Epithelial cell of proximal tubule (primary cell): ENCODE data around the gene POU2F2. TPM values are rescaled to one million over a fixed set of nuclear protein-coding genes. Genes with fewer than 3 reads are reported as not detected.
A peak's percentile ranks its signal among the peaks of the same experiment; 100 is the strongest.

Source experiments
- DNase-seq: peaks from one replicate; pipeline ENCODE4 v3.0.0-alpha.2; 2011; ENCODE audit warnings: low read depth
- H3K4me3 ChIP-seq: 2 replicates; pipeline ENCODE4 v1.5.1; 2011; ENCODE audit warnings: low read depth, mild to moderate bottlenecking, low read length
- total RNA-seq: library from RNA; depleted of rRNA; stranded (reverse); fragments of >200 nt; gene quantifications from 2 replicates; pipeline ENCODE4 v1.2.3, GENCODE V29; 2015
- TF ChIP-seq, protein P1 (sequence below): conservative IDR thresholded peaks from 2 replicates; pipeline ENCODE4 v1.5.1; 2012; ENCODE audit warnings: low read depth, mild to moderate bottlenecking, low read length

POU2F2 gene
- total RNA-seq, 1 donor from 2014 or later: 0.46 TPM

DNA sequence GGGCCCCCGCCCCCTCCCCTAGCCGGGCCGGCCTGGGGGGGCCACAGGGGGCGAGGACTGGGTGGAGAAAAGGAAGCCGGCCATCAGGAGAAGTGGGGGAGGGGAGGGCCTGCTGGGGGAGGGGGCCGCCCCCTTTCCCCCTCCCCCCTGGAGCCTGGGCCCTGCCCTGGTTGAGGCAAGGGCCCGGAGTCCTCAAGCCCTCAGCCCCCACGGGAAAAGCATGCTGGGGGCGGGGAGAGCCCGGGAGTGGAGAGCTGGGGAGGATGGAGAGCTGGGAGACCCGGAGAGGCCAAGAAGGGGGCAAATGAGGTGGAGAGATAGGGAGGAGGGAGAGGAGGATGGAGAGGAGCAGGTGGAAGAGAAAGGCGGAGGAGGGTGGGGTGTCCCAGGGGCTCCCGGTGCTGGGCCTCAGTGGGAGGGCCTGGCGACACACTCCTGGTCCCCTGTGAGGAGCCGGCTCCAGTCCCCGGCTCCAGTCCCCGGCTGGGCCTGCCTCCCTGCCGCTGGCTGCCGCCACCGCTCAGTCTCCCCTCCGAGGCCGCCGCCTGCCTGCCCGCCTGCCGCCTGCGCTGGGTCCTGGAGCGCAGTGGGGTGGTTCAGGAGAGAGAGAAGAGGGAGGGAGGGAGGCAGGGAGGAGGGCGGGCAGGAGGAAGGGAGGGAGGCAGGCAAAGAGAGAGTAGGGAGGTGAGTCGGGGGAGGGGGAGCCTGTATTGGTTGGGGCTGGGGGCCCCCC is 62.5 kb downstream of the POU2F2 start, which contains the start of gene GRIK5:
Gene GRIK5 (minus strand): TSS at position 588 of the 733 bp plus-strand sequence. CDS start 4,436 bp downstream, outside the sequence.
- TF ChIP-seq, protein P1, sequence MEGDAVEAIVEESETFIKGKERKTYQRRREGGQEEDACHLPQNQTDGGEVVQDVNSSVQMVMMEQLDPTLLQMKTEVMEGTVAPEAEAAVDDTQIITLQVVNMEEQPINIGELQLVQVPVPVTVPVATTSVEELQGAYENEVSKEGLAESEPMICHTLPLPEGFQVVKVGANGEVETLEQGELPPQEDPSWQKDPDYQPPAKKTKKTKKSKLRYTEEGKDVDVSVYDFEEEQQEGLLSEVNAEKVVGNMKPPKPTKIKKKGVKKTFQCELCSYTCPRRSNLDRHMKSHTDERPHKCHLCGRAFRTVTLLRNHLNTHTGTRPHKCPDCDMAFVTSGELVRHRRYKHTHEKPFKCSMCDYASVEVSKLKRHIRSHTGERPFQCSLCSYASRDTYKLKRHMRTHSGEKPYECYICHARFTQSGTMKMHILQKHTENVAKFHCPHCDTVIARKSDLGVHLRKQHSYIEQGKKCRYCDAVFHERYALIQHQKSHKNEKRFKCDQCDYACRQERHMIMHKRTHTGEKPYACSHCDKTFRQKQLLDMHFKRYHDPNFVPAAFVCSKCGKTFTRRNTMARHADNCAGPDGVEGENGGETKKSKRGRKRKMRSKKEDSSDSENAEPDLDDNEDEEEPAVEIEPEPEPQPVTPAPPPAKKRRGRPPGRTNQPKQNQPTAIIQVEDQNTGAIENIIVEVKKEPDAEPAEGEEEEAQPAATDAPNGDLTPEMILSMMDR: no peak
- peak within 1 kb of the TSS; percentile 45 for H3K4me3 ChIP-seq

DNA sequence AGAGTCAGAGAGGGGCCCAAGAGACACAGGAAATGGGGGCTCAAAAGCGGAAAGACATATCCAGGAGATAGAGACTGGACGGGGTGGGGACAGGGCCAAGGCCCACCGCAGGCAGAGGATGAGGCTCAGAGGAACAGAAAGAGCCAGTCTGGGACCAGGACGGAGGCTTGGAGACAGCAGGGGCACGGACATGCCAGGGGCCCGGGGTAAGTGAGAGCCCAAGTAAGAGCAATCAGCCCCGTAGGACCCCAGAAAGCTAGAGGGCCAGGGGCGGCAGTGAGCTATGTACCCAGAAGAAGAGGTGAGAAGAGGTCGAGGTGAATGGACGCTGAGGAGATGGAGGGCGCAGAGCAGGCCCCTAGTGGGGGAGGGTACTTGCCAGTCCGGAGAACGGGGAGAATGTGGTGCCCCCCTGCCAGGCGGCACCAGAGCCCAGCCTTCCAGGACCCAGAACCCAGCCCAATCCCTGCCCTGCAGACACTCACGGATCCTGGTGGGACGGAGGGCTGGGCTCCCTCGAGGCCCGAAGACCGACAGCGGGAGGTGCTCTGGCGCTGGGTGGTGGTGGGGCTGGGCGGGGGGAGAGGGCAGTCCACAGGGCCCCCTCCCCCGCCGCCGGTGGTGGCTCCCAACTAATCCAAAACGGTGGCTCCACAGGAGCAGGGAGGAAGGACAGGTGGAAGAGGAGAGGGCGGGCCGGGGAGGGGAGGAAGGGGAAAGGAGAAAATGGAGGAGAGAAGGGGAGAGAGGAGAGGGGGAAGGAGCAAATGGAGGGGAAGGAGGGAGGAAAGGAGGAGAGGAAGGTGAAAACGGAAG is 63.3 kb downstream of the POU2F2 start:
- peak overlapping the region; percentile 45 for H3K4me3 ChIP-seq
- TF ChIP-seq, protein P1: no peak
- DNase-seq: no peak

More for the DNA sequence above, 62.5 kb downstream of the POU2F2 start, which contains the start of gene GRIK5:
- DNase-seq: no peak

DNA sequence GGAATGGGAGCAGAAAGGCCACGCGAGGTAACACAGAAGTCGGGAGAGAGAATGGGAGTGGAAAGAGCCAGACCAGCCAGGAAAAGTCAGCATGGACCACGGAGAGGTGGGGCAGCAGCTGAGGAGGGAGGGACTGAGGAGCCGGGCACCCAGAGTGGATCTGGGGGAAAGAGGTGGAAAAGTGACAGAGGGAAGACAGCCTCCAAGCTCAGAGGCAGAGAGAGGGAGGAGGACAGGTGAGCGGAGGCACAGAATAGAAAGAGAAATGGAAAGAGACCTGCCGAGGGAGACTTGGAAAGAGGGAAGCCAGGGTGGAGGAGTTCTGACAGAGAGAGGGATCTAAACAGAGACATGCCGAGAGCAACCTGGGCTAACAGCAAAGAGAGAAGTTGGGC is 63.9 kb downstream of the POU2F2 start:
- H3K4me3 ChIP-seq: peak overlapping the region; percentile 45
- TF ChIP-seq, protein P1: no peak
- no peak for DNase-seq

DNA sequence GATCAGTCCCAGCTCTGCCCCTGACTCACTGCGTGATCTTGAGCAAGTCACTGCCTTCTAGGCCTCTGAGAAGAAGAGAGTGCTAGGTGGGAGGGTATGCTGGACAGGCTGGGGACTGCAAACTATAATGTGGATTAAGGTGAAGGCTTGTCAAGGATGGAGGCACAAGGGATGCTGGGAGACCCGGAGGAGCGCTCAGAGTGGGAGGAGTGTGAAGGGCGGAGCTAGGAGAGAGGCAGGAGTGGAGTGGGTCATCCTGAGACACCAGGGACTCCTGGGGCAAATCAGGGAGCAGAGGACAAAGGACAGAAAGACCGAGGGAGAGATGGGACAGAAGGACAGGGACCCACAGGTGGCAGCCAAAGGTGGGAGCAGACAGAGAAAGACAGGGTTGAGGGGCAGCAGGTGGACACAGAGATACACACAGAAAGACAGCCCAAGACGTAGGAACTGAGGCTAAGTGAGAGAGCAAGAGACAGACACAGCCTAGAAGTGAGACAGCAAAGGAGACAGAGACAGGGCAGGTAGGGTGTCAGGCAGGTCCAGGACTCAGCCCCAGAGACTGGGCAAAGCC is 64.8 kb downstream of the POU2F2 start:
- H3K4me3 ChIP-seq: no peak overlapping the region
- TF ChIP-seq, protein P1: no peak
- no peak for DNase-seq

DNA sequence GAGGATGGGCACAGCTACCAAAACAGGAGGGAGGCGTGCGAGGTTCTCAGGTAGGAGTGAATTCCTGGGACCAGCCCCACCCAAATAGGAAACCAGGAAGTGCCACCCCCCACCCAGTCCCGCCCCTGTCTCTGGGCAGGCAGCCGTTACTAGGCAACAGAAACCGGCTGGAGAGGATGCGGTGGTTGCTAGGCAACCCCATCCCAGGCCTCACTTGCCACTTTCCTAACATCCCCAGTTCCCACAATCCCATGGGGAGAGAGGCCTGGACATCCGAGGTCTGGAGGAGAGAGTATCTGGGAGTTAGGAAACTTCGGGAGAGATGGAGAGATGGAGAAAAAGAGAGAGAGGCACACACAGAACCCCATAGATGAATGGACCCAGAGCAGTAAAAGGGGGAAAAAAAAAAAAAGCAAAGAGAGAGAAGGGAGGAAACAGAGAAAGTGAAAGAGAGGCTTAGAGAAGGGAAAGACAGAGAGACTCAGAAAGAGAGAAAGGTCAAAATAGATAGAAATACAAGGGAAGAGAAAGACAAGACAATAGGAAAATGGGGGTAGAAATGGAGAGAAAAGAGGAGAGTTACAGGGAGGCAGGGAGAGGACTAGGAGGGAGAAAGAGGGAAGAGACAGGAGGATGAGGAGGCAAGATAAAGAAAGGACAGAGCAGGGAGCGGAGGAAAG is 66.0 kb downstream of the POU2F2 start:
- TF ChIP-seq, protein P1: no peak
- DNase-seq: no peak
- no peak overlapping the region for H3K4me3 ChIP-seq

DNA sequence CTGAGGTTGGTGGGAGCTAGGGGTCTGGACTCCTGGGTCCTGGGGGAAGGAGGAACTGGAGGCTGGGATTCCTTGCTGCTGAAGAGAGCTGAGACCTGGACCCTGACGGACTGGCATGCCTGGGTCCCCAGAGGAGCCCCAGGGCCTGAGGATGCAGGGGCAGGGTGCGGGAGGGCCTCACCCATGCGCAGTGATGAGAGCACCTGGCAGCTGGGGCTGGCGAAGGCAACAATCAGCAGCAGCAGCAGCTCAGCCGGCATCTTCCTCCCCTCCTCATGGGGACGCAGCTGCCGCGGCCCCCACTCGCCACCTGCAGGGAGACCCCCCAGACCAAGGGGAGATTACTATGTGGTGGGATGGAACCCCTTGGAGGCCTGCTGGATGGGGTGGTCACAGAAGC is 66.7 kb downstream of the POU2F2 start:
- TF ChIP-seq, protein P1: no peak
- no peak overlapping the region for H3K4me3 ChIP-seq
- DNase-seq: no peak
